Osteocyte (in vitro differentiated cells): ENCODE measurements around the gene NSMCE3. TPM values are rescaled to one million over a fixed set of nuclear protein-coding genes. Genes with fewer than 3 reads are reported as not detected.

Source experiments
- DNase-seq: peaks from one replicate; pipeline ENCODE4 v3.0.0; 2021; ENCODE audit warnings: mixed read lengths; ENCODE audit not compliant: unreplicated experiment; ENCODE audit errors: extremely low spot score
- H3K27ac Mint-ChIP-seq: one replicate; pipeline ENCODE4 v1.8.0; 2021; ENCODE audit warnings: mild to moderate bottlenecking, mixed read lengths; ENCODE audit not compliant: unreplicated experiment
- H3K27me3 Mint-ChIP-seq: one replicate; pipeline ENCODE4 v1.8.0; 2021; ENCODE audit warnings: mixed read lengths; ENCODE audit not compliant: unreplicated experiment
- H3K36me3 Mint-ChIP-seq: one replicate; pipeline ENCODE4 v1.8.0; 2021; ENCODE audit warnings: mixed read lengths; ENCODE audit not compliant: unreplicated experiment
- H3K4me1 Mint-ChIP-seq: one replicate; pipeline ENCODE4 v1.8.0; 2021; ENCODE audit warnings: mixed read lengths; ENCODE audit not compliant: unreplicated experiment
- H3K4me3 Mint-ChIP-seq: one replicate; pipeline ENCODE4 v1.8.0; 2021; ENCODE audit warnings: mild to moderate bottlenecking, moderate library complexity, mixed read lengths; ENCODE audit not compliant: unreplicated experiment
- H3K9me3 Mint-ChIP-seq: one replicate; pipeline ENCODE4 v1.8.0; 2021; ENCODE audit warnings: mixed read lengths; ENCODE audit not compliant: unreplicated experiment
- CTCF ChIP-seq: fragments of 200-600 bp; sonication (generic); IDR thresholded peaks from 2 replicates; pipeline ENCODE4 v1.5.0; 2021; ENCODE audit warnings: antibody characterized with exemption, mild to moderate bottlenecking, moderate library complexity
- long read RNA-seq: library from polyadenylated mRNA; unstranded; transcript quantifications from one replicate; pipeline ENCODE4 v2.0.0, GENCODE V29; 2021
- total RNA-seq: library from RNA; stranded (reverse); gene quantifications from 2 replicates; pipeline ENCODE4 v1.2.1, GENCODE V29; 2021

NSMCE3 gene
- total RNA-seq, result 9.9 and 10.0 TPM in 2 replicates
- long read RNA-seq, result 0 reads

DNA sequence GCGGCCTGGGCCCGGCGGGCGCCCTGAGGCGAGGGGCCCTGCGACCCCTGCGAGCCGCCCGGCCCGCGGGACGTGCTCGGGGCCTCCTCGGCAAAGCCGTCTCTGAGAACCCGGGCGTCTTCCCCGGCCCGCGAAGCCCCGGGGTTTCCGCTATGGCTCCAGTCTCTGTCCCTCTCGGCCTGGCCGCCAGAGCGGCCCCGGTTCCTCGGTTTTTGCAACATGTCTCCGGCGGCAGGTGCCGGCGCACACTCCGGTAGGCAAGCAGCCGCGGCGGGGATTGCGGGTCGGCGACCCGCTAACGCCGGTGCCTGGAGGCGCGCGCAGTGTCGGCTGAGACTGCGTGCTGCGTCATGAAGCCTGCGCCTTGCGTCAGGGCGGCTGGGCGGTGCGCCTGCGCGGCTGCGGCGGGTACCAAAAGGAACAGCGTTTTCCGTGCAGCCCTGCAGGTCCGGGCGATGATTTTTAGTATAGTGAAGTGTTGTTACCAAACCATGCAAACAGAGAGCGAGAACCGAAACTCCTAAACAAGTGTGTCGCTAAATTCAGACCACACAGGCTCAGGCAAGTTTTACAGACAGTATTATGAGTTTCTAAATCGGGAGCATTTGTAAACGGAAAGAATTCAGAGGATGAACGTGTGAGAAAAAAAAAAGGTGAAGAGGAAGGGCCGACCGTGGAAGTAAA is at the start of gene NSMCE3:
Gene NSMCE3 (minus strand): TSS at position 338 of the 684 bp plus-strand sequence. CDS start 117 bp downstream, at position 221.
- Mint-ChIP-seq H3K36me3 (no peaks in the 10 kb centered on the region), H3K9me3 (no peaks in the 10 kb centered on the region), H3K27ac (peak within 1 kb of the TSS; percentile 96), H3K4me1 (peaks cover 32% of the 10 kb centered on the region), H3K4me3 (peak within 1 kb of the TSS; percentile 96), H3K27me3 (no peaks in the 10 kb centered on the region)
- TF ChIP-seq CTCF, result no peak
- DNase-seq, result peak; percentile 96

GRCh38 chr15:29316422-29316821 is 46.8 kb upstream of the NSMCE3 start:
- H3K27me3 Mint-ChIP-seq, result no peaks in the 10 kb centered on the region
- H3K36me3 Mint-ChIP-seq, result no peaks in the 10 kb centered on the region
- H3K27ac Mint-ChIP-seq, result no peak overlapping the region
- H3K4me3 Mint-ChIP-seq, result no peak overlapping the region
- H3K9me3 Mint-ChIP-seq, result no peaks in the 10 kb centered on the region
- H3K4me1 Mint-ChIP-seq, result no peaks in the 10 kb centered on the region
- no peak for DNase-seq
- no peak for TF ChIP-seq CTCF

- H3K27ac Mint-ChIP-seq, result no peak overlapping the region
- no peaks in the 10 kb centered on the region for H3K9me3 Mint-ChIP-seq
- H3K4me3 Mint-ChIP-seq, result no peak overlapping the region
- H3K4me1 Mint-ChIP-seq, result no peaks in the 10 kb centered on the region
- H3K36me3 Mint-ChIP-seq, result no peaks in the 10 kb centered on the region
- TF ChIP-seq CTCF, result no peak
- DNase-seq, result no peak
- no peaks in the 10 kb centered on the region for H3K27me3 Mint-ChIP-seq
These were observed 42.8 kb upstream of the NSMCE3 start for GRCh38 chr15:29312387-29312786.

- Mint-ChIP-seq H3K9me3 (no peaks in the 10 kb centered on the region), H3K27me3 (no peaks in the 10 kb centered on the region), H3K36me3 (no peaks in the 10 kb centered on the region), H3K4me3 (no peak overlapping the region), H3K4me1 (no peaks in the 10 kb centered on the region), H3K27ac (no peak overlapping the region)
- DNase-seq, result no peak
- no peak for TF ChIP-seq CTCF
These were observed 42.1 kb upstream of the NSMCE3 start for GRCh38 chr15:29311696-29312095.

DNA sequence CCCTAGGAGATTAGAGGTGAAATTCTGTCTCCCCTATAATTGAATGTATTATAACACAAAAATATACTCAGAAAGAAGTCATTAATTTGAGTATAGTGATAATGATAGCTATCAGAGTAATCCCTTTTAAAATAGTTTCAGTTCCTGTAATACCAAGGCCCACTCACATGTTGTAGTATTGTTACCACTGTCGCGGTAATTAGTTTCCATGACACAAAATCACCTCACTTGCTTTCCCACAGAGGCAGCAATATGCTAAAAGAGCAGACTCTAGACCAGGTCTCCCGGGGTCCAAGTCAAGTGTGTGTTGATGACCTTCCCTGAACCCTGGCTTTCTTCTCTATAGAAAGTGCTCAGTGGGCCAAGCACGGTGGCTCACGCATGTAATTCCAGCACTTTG is 39.5 kb upstream of the NSMCE3 start:
- H3K4me1 Mint-ChIP-seq, result no peaks in the 10 kb centered on the region

More for the DNA sequence above, 39.5 kb upstream of the NSMCE3 start:
- peaks cover 7% of the 10 kb centered on the region for H3K27me3 Mint-ChIP-seq
- DNase-seq, result no peak
- H3K36me3 Mint-ChIP-seq, result no peaks in the 10 kb centered on the region
- no peaks in the 10 kb centered on the region for H3K9me3 Mint-ChIP-seq
- no peak for TF ChIP-seq CTCF
- H3K27ac Mint-ChIP-seq, result no peak overlapping the region
- no peak overlapping the region for H3K4me3 Mint-ChIP-seq
